Peyer's patch (tissue), 4 donors: ENCODE measurements around the gene GNGT1. TPM values are rescaled to one million over a fixed set of nuclear protein-coding genes. Genes with fewer than 3 reads are reported as not detected.

Experiments used
- DNase-seq, 3 donors: peaks; one replicate each; pipeline ENCODE4 v3.0.0-alpha.2; 2017 to 2019
- H3K27ac ChIP-seq, 4 donors: fragments of 200-600 bp; sonication (generic); one replicate each; pipeline ENCODE4 v1.5.1; 2016 to 2019
- H3K27me3 ChIP-seq, 2 donors: fragments of 200-600 bp; sonication (generic); one replicate each; pipeline ENCODE4 v1.5.1; 2019
- H3K36me3 ChIP-seq, 3 donors: fragments of 200-600 bp; sonication (generic); one replicate each; pipeline ENCODE4 v1.5.1; 2016 to 2019
- H3K4me1 ChIP-seq, 4 donors: fragments of 200-600 bp; sonication (generic); one replicate each; pipeline ENCODE4 v1.5.1; 2016 to 2019
- H3K4me3 ChIP-seq, 4 donors: fragments of 200-600 bp; sonication (generic); 1 replicate in 3 of 4; 2 replicates in 1 of 4; pipeline ENCODE4 v1.5.1; 2016 to 2019; ENCODE audit warnings: mild to moderate bottlenecking in 1 of 4
- H3K9me3 ChIP-seq, 4 donors: fragments of 200-600 bp; sonication (generic); one replicate each; pipeline ENCODE4 v1.5.1; 2016 to 2019; ENCODE audit warnings: mild to moderate bottlenecking in 1 of 4
- POLR2A ChIP-seq, 2 donors: fragments of 450-650 bp; IDR thresholded peaks; one replicate each; pipeline ENCODE4 v1.5.1; 2017; ENCODE audit warnings: antibody characterized with exemption in 2 of 2, mild to moderate bottlenecking in 2 of 2, moderate library complexity in 2 of 2
- total RNA-seq, 4 donors: library from RNA; depleted of rRNA; stranded (reverse); fragments of >200 nt; gene quantifications; one replicate each; pipeline ENCODE4 v1.1.0, GENCODE V29; 2016
- TF ChIP-seq, protein P1 (sequence below), 6 experiments: fragments of 450-650 bp in 4 of 6; fragments of 200-600 bp in 2 of 6; sonication (generic) in 1 of 6; IDR thresholded peaks; one replicate each; pipeline ENCODE4 v1.5.1; 2017 to 2019; ENCODE audit warnings: antibody characterized with exemption in 6 of 6, mild to moderate bottlenecking in 3 of 6, moderate library complexity in 1 of 6

Gene GNGT1
- total RNA-seq, 4 donors from 2014 or later = not detected

DNA sequence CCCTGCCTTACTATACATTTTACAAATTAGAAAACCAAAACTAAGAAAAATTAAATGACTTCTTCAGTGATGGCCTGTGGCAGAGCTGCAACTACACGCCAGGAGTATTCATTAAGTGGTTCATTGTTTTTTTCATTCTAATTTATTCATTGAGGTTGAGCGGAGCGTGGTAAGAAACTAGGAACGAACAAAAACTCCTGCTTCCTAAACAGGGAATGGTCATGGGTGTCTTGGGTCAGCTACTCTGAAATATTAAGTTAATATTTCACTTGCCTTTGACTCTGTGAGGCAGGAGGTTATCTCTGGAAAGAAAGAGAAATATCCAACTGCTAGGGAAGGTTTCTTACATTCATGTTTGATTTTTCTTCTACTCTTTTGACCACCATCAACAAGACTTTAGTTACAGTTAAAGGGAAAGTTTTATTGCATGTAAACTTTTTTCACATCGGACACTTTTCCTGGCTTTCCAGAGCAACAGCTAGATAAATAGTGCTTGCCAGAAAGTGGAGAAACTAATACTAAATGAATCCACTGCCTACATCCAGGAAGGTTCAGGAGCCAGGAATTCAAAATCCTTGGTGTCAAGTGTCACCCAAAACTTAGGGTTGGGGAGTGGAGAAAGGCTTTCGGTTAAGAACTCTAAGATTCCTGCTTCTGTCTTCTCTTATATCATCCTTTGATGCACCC lies 14.3 kb downstream of the GNGT1 start:
- H3K4me1 ChIP-seq = no peaks in the 10 kb centered on the region
- H3K9me3 ChIP-seq = no peaks in the 10 kb centered on the region
- no peaks in the 10 kb centered on the region for H3K27me3 ChIP-seq
- TF ChIP-seq, protein P1, sequence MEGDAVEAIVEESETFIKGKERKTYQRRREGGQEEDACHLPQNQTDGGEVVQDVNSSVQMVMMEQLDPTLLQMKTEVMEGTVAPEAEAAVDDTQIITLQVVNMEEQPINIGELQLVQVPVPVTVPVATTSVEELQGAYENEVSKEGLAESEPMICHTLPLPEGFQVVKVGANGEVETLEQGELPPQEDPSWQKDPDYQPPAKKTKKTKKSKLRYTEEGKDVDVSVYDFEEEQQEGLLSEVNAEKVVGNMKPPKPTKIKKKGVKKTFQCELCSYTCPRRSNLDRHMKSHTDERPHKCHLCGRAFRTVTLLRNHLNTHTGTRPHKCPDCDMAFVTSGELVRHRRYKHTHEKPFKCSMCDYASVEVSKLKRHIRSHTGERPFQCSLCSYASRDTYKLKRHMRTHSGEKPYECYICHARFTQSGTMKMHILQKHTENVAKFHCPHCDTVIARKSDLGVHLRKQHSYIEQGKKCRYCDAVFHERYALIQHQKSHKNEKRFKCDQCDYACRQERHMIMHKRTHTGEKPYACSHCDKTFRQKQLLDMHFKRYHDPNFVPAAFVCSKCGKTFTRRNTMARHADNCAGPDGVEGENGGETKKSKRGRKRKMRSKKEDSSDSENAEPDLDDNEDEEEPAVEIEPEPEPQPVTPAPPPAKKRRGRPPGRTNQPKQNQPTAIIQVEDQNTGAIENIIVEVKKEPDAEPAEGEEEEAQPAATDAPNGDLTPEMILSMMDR (IDR thresholded peaks at IDR 0.05) = no peak
- TF ChIP-seq POLR2A (IDR thresholded peaks at IDR 0.05) = no peak
- no peak for DNase-seq
- peak overlapping the region in 1 of 4 donors; percentile 15 for H3K4me3 ChIP-seq
- peak overlapping the region in 2 of 4 donors; percentile 83 to 84 for H3K27ac ChIP-seq
- H3K36me3 ChIP-seq = no peaks in the 10 kb centered on the region

DNA sequence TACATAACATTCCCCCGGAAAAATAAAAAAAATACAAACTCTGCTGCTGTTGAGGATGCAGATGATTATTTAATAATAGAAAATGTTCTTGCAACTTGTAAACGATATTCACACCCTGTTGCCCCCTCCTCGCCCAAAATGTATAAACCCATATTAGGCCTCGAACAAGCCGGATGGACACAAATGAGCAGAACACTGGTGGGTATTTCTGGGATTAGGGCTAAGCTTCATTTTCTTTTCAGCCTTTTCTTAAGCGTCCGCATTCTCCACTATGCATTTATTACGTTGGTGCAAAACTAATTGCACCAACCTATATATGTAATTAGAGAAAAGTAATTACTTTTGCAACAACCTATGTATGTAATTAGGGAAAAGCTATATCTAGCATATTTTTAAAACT lies 14.8 kb downstream of the GNGT1 start:
- H3K27ac ChIP-seq = peak overlapping the region in 3 of 4 donors; percentile 53 to 84 (median 83)
- TF ChIP-seq, protein P1 (IDR thresholded peaks at IDR 0.05) = no peak
- no peak for TF ChIP-seq POLR2A (IDR thresholded peaks at IDR 0.05)
- no peaks in the 10 kb centered on the region for H3K27me3 ChIP-seq
- H3K4me1 ChIP-seq = no peaks in the 10 kb centered on the region
- no peaks in the 10 kb centered on the region for H3K9me3 ChIP-seq
- peak overlapping the region in 3 of 4 donors; percentile 39 to 58 (median 53) for H3K4me3 ChIP-seq
- no peaks in the 10 kb centered on the region for H3K36me3 ChIP-seq
- DNase-seq = no peak

DNA sequence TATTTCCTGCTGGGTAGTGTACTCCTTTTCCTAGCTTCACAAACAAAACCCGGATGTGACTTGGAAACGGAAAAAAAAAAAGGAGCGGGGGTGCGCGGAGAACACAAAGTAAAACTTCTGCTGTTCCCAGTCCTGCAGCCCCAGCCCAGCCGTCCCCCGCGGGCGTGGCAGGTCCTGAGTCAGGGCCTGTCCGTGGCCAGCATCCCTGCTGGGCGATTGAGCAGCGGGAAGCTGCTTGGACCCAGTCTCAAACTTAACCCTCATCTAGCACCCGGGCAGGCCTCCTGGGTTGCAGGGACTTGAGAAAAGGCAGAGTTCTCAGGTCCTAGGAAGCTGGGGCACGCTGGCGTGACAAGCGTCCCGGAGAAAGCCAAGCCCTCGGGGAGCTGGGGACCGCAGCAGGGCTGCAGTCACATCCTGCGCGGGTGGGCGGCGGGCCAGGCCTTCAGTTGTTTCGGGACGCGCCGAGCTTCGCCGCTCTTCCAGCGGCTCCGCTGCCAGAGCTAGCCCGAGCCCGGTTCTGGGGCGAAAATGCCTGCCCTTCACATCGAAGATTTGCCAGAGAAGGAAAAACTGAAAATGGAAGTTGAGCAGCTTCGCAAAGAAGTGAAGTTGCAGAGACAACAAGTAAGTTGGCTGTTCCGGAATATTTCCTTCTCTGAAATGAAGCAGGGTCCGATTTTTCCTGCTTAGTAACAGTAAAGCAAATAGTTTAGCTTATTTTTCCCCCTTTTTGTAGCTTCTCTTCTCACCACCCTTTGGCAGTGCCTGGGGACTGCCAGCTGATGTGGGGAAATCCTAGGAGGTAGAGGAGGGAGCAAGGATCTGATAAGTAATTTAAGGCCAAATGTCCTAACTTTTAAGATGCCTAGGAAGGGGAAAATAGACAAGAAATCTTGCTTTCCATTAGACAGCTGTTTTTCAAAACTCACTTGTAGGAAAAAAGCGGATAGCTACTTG lies 15.5 kb downstream of the GNGT1 start, which contains the start of gene GNG11:
Gene GNG11 (plus strand): TSS at position 129 of the 960 bp plus-strand sequence. CDS start 403 bp downstream, at position 532.
- TF ChIP-seq POLR2A (IDR thresholded peaks at IDR 0.05) = no peak
- TF ChIP-seq, protein P1 (IDR thresholded peaks at IDR 0.05) = no peak
- Histone ChIP-seq H3K4me3 (peak within 1 kb of the TSS; percentile 39 to 58 (median 46)), H3K4me1 (no peaks in the 10 kb centered on the region), H3K27ac (peak within 1 kb of the TSS; percentile 53 to 84 (median 72)), H3K36me3 (no peaks in the 10 kb centered on the region), H3K9me3 (no peaks in the 10 kb centered on the region), H3K27me3 (no peaks in the 10 kb centered on the region)
- peak; percentile 40 to 69 (median 59) for DNase-seq

DNA sequence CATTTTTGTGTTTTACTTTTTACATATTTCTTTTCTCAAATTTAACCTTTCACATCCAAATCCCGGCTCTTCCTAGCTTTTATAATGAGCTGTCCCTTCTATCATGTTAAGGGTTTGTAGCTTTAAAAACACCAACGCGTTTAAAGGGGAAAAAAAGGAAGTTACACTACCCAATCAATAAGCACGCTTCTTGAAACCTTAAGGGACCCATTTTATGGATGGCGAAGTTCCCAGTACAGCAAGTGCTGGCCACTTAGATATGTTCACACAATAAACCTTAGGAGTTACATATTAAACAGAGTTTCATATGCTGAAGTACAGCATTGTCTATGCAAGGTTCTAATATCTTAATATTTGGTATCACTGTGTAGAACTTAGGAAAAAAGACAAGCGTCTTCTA lies 16.9 kb downstream of the GNGT1 start:
- no peak for DNase-seq
- peak overlapping the region in 2 of 4 donors; percentile 53 to 58 for H3K4me3 ChIP-seq
- no peaks in the 10 kb centered on the region for H3K9me3 ChIP-seq
- TF ChIP-seq POLR2A (IDR thresholded peaks at IDR 0.05) = no peak
- TF ChIP-seq, protein P1 (IDR thresholded peaks at IDR 0.05) = no peak
- H3K4me1 ChIP-seq = no peaks in the 10 kb centered on the region
- H3K27ac ChIP-seq = peak overlapping the region in 1 of 4 donors; percentile 84
- H3K27me3 ChIP-seq = no peaks in the 10 kb centered on the region
- no peaks in the 10 kb centered on the region for H3K36me3 ChIP-seq

DNA sequence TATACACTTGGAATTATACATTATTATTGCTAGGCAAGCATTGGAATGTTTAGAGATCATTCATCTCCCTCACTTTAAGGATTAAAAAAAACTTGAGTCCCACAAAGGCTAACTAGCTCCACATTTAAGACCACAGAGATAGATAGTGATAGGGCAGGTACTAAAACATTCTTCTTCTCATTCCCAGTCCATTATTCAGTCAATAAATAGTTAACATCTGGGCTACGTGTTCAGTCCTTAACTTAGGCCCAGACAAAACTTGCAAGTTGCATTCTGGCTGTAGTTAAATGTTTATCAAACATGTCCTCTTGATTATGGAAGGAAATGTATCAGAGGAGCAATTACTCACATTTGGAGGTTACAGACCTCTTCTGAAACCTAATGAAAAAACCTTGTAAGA lies 17.6 kb downstream of the GNGT1 start:
- H3K4me3 ChIP-seq = peak overlapping the region in 2 of 4 donors; percentile 53 to 58
- H3K36me3 ChIP-seq = no peaks in the 10 kb centered on the region
- H3K27ac ChIP-seq = peak overlapping the region in 1 of 4 donors; percentile 84
- H3K9me3 ChIP-seq = no peaks in the 10 kb centered on the region
- TF ChIP-seq, protein P1 (IDR thresholded peaks at IDR 0.05) = no peak
- no peak for TF ChIP-seq POLR2A (IDR thresholded peaks at IDR 0.05)
- H3K27me3 ChIP-seq = no peaks in the 10 kb centered on the region
- no peak for DNase-seq
- H3K4me1 ChIP-seq = no peaks in the 10 kb centered on the region
